Nucleus accumbens (tissue), 56 donors: ENCODE measurements around the gene ICAM5.
"Not testable (repeated sequence)": the region's sequence is repeated elsewhere in the genome, so short reads cannot be mapped to it uniquely, and the experiment has no call there.

ENCODE experiments used
- DNase-seq, 56 donors: peaks; one replicate each; lab custom pipeline; 2025; lab: John Stamatoyannopoulos, UW

ICAM5 gene, protein sequence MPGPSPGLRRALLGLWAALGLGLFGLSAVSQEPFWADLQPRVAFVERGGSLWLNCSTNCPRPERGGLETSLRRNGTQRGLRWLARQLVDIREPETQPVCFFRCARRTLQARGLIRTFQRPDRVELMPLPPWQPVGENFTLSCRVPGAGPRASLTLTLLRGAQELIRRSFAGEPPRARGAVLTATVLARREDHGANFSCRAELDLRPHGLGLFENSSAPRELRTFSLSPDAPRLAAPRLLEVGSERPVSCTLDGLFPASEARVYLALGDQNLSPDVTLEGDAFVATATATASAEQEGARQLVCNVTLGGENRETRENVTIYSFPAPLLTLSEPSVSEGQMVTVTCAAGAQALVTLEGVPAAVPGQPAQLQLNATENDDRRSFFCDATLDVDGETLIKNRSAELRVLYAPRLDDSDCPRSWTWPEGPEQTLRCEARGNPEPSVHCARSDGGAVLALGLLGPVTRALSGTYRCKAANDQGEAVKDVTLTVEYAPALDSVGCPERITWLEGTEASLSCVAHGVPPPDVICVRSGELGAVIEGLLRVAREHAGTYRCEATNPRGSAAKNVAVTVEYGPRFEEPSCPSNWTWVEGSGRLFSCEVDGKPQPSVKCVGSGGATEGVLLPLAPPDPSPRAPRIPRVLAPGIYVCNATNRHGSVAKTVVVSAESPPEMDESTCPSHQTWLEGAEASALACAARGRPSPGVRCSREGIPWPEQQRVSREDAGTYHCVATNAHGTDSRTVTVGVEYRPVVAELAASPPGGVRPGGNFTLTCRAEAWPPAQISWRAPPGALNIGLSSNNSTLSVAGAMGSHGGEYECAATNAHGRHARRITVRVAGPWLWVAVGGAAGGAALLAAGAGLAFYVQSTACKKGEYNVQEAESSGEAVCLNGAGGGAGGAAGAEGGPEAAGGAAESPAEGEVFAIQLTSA

GRCh38 chr19:10289836-10290356, at the start of gene ICAM5:
Gene ICAM5, plus strand, starts transcription at chr19:10289952. Its CDS starts 92 bp downstream, at chr19:10290044.
- DNase-seq, result peak in 32 of 56 donors; percentile 6 to 86 (median 54)

DNA sequence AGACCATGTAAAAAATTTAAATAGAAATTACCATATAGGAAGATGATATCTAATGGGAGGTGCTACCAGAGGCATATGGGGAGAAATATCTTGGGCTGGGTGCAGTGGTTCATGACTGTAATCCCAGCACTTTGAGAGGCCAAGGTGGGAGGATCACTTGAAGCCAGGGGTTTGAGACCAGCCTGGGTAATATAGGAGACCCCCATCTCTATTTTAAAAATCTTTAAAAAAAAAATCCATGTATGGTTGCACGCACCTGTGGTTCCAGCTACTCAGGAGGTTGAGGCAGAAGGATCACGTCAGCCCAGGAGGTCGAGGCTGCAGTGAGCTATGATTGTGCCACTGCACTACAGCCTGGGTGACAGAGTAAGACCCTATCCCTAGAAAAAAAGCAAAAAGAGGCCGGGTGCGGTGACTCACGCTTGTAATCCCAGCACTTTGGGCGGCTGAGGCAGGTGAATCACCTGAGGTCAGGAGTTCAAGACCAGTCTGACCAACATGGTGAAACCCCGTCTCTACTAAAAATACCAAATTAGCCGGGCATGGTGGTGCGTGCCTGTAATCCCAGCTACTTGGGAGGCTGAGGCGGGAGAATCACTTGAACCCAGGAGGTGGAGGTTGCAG, 47.8 kb upstream of the ICAM5 start:
- not testable (repeated sequence) for DNase-seq

GRCh38 chr19:10243606-10244005, 46.1 kb upstream of the ICAM5 start:
- DNase-seq, result no peak

DNA sequence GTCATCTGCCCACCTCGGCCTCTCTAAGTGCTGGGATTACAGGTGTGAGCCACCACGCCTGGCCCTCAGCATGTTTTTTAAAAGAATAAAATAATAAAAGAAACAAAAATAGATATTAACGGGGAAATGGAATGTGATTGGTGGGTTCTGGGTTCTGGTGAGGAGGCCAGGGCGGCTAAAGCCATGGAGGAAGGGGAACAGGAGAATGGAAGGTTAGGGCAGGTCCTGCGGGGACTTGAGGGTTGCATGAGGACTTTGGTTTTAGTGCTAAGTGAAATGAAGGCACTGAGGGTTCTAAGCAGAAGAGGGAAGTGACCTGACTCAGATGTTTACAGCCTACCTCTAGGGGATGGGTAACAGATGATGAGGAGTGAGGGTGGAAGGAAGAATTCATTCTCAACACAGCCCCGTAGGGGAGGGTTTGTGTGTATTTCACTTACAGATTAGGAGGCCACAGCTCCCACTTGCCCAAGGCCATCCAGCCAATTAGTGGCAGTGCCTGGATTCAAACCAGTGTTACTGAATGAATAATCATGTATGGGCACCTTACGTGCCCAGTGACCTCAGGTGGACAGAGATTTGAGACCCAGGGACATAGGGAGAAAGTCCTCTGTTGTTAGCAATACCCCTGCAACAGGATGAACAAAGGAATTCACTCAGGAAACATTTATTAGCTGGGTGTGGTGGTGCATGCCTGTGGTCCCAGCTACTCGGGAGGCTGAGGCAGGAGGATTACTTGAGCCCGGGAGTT, 44.4 kb upstream of the ICAM5 start:
- no peak for DNase-seq

- no peak for DNase-seq
These were observed 43.2 kb upstream of the ICAM5 start for GRCh38 chr19:10246511-10246910.

- peak; percentile 72 to 99 (median 94) for DNase-seq
These were observed 37.7 kb upstream of the ICAM5 start, which contains the start of gene MRPL4 for GRCh38 chr19:10251792-10252694. Gene MRPL4, plus strand, starts transcription at chr19:10252214. Its CDS starts 40 bp downstream, at chr19:10252254.

DNA sequence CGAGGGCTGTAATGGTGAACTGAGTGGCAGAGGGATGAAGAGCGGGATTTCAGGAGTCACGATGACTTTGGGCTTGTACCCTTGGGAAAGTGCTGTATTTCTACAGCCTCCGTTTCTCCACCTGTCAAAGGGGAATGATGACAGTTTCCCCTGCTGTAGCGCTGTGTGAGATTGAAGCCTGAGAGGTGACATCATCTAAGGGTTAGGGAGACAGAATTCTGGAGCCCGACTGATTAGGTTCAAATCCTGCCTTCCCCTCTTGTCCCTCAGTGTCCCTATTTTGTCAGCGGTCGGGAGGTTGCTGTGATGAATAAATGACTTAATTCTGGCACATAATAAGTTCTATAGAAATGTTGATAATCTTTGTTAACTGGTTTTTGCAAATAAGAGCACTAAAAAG, 37.0 kb upstream of the ICAM5 start:
- DNase-seq, result no peak

DNA sequence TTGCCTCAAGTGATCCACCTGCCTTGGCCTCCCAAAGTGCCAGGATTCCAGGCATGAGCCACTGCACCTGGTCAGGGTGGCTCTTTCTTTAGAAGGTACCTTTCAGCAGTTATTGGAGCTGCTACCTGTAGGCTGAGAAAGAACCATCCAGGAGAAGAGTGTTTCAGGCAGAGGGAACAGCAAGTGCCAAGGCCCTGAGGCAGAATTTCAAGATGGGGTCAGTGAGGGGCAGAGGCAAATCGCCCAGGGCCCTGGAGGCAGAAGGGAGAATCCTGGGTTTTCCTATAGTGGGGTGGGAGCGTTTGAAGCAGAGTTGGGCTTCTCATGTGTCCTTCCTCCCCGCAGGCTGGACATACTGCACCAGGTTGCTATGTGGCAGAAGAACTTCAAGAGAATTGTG, 35.5 kb upstream of the ICAM5 start:
- DNase-seq, result no peak

- no peak for DNase-seq
These were observed 34.4 kb upstream of the ICAM5 start for GRCh38 chr19:10255358-10255757.

- no peak for DNase-seq
These were observed 33.2 kb upstream of the ICAM5 start for GRCh38 chr19:10256551-10256950.

GRCh38 chr19:10256970-10257615, 32.7 kb upstream of the ICAM5 start:
- no peak for DNase-seq

DNA sequence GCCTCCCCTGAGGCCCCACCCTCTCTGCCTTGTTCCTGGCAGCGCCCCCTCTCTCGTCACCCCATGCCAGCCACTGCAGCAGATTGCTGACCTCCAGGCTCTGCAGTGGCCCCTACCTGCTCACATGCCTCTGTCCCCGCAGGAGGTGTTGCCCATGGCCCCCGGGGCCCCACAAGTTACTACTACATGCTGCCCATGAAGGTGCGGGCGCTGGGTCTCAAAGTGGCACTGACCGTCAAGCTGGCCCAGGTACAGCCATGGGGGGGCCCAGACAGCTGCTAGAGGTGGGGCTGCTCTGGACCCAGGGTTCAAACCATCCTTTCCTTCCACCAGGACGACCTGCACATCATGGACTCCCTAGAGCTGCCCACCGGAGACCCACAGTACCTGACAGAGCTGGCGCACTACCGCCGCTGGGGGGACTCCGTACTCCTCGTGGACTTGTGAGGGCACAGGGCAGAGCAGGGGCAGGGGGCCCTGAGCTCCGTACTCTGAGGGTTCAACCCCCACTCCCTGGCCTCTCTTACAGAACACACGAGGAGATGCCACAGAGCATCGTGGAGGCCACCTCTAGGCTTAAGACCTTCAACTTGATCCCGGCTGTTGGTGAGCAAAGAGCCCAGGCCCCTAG, 31.6 kb upstream of the ICAM5 start:
- no peak for DNase-seq

DNA sequence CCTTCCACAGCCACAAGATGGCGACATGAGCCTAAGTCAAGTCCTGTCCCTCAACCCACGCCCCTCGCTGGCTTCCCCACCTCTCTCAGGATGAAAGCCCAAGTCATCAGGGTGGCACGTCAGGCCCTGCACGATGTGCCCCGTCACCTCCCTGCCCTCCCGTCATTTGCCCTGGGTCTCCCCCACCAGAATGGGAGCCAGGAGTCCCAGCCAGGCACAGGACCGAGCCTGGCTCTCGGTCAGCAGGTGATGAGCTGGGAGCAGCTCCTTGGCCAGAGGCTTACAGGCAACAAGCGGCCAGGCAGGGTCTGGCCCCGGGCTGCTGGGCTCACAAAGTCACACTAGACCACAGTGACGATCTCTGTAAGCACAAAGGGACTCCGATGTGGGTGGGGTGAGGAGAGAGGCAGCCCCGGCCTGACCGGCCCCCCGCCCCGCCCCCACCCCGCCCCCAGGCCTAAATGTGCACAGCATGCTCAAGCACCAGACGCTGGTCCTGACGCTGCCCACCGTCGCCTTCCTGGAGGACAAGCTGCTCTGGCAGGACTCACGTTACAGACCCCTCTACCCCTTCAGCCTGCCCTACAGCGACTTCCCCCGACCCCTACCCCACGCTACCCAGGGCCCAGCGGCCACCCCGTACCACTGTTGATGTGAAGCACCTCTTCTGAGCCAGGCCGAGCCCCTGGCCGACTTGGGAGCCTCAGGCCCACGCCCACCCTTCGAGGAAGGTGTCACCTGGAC, 30.4 kb upstream of the ICAM5 start:
- peak in 45 of 56 donors; percentile 4 to 86 (median 36) for DNase-seq

- peak in 35 of 56 donors; percentile 2 to 80 (median 38) for DNase-seq
These were observed 29.6 kb upstream of the ICAM5 start for GRCh38 chr19:10260141-10260584.

- no peak for DNase-seq
These were observed 27.0 kb upstream of the ICAM5 start for GRCh38 chr19:10262771-10263170.

DNA sequence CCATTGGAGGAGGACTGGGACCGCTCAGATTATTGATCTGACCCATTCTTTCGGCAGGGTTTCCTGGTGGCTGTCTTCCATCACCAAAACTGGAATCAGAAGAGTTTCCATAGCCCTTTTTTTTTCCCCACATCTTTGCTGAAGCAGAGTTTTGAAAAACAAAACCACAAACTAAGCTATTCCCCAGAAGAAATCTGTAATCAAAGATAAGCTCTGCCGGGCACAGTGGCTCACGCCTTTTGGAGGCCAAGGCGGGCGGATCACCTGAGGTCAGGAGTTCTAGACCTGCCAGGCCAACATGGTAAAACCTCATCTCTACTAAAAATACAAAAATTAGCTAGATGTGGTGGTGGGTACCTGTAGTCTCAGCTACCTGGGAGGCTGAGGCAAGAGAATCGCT, 23.0 kb upstream of the ICAM5 start:
- DNase-seq, result no peak

DNA sequence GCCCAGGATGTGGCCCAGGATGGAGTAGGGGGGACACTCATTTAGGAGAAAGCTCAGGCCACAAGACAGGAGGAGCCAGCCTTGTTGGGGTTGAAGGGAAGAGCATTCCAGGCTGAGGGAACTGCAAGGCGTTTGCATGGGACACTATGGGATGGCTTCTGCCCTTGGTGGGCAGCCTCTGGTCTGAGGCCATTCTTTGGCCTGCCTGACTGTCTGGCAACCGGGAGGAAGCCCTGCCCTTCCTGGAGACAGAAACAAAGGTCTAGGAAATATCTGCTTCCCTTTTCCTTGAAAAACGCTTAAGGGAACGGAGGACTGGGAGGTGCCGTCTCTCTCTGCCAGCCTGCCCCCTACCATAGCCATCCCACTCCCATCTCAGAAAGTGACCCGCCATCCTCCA, 21.7 kb upstream of the ICAM5 start:
- DNase-seq, result no peak
